H9 (cell line): ENCODE measurements around the gene ZNF627. TPM values are rescaled to one million over a fixed set of nuclear protein-coding genes. Genes with fewer than 3 reads are reported as not detected.

ENCODE experiments used
- DNase-seq: peaks from one replicate; pipeline ENCODE4 v3.0.0-alpha.2; 2017
- H2AFZ ChIP-seq: one replicate; pipeline ENCODE4 v1.6.1; 2013; ENCODE audit warnings: mild to moderate bottlenecking, low read length, control low read depth, moderate library complexity
- H2AK5ac ChIP-seq: 2 replicates; pipeline ENCODE4 v1.6.1; 2013; ENCODE audit warnings: low read length, control low read depth, mixed read lengths; ENCODE audit not compliant: insufficient read length
- H2BK120ac ChIP-seq: one replicate; pipeline ENCODE4 v1.6.1; 2013; ENCODE audit warnings: low read depth, mild to moderate bottlenecking, low read length, control low read depth, inconsistent platforms; ENCODE audit not compliant: poor library complexity, severe bottlenecking
- H2BK12ac ChIP-seq: 2 replicates; pipeline ENCODE4 v1.6.1; 2013; ENCODE audit warnings: low read length, control low read depth, mixed read lengths, low read depth; ENCODE audit not compliant: insufficient read length
- H2BK15ac ChIP-seq: 2 replicates; pipeline ENCODE4 v1.6.1; 2013; ENCODE audit warnings: low read depth, low read length, control low read depth
- H2BK20ac ChIP-seq: one replicate; pipeline ENCODE4 v1.6.1; 2013; ENCODE audit warnings: low read depth, mild to moderate bottlenecking, low read length, control low read depth, inconsistent platforms; ENCODE audit not compliant: poor library complexity, severe bottlenecking
- H2BK5ac ChIP-seq: 2 replicates; pipeline ENCODE4 v1.6.1; 2013; ENCODE audit warnings: low read length, control low read depth, mixed read lengths; ENCODE audit not compliant: insufficient read length
- H3K14ac ChIP-seq: 2 replicates; pipeline ENCODE4 v1.6.1; 2013; ENCODE audit warnings: low read length, control low read depth; ENCODE audit not compliant: insufficient read depth
- H3K18ac ChIP-seq: 2 replicates; pipeline ENCODE4 v1.6.1; 2013; ENCODE audit warnings: low read depth, mild to moderate bottlenecking, mixed read lengths, low read length, control low read depth; ENCODE audit not compliant: insufficient read length
- H3K23ac ChIP-seq: 2 replicates; pipeline ENCODE4 v1.6.1; 2013; ENCODE audit warnings: low read length, control low read depth, mixed read lengths, low read depth; ENCODE audit not compliant: insufficient read length
- H3K23me2 ChIP-seq: 2 replicates; pipeline ENCODE4 v1.6.1; 2013; ENCODE audit warnings: low read depth, mild to moderate bottlenecking, mixed read lengths, low read length, control low read depth; ENCODE audit not compliant: insufficient read length, poor library complexity, severe bottlenecking
- H3K27ac ChIP-seq: 2 replicates; pipeline ENCODE4 v1.5.1; 2013; ENCODE audit warnings: low read length, control low read depth, mixed read lengths, low read depth; ENCODE audit not compliant: insufficient read length
- H3K27me3 ChIP-seq: 2 replicates; pipeline ENCODE4 v1.6.1; 2013; ENCODE audit warnings: low read length, control low read depth, inconsistent platforms; ENCODE audit not compliant: insufficient read depth
- H3K4ac ChIP-seq: 2 replicates; pipeline ENCODE4 v1.6.1; 2013; ENCODE audit warnings: low read depth, mild to moderate bottlenecking, control low read depth, inconsistent platforms, low read length, moderate library complexity
- H3K4me1 ChIP-seq: 2 replicates; pipeline ENCODE4 v1.6.1; 2013; ENCODE audit warnings: low read length, control low read depth, inconsistent platforms; ENCODE audit not compliant: insufficient read depth
- H3K4me2 ChIP-seq: 2 replicates; pipeline ENCODE4 v1.6.1; 2013; ENCODE audit warnings: low read length, control low read depth, mixed read lengths; ENCODE audit not compliant: insufficient read length, insufficient read depth
- H3K56ac ChIP-seq: 2 replicates; pipeline ENCODE4 v1.6.1; 2013; ENCODE audit warnings: low read depth, mild to moderate bottlenecking, mixed read lengths, low read length, control low read depth; ENCODE audit not compliant: insufficient read length
- H3K79me1 ChIP-seq: 2 replicates; pipeline ENCODE4 v1.6.1; 2013; ENCODE audit warnings: low read depth, mild to moderate bottlenecking, moderate library complexity, low read length, control low read depth, inconsistent platforms; ENCODE audit not compliant: insufficient read depth, poor library complexity, severe bottlenecking
- H3K79me2 ChIP-seq: 2 replicates; pipeline ENCODE4 v1.6.1; 2013; ENCODE audit warnings: low read length, control low read depth, inconsistent platforms; ENCODE audit not compliant: insufficient read depth
- H3K9ac ChIP-seq: 2 replicates; pipeline ENCODE4 v1.6.1; 2013; ENCODE audit warnings: low read length, control low read depth, mixed read lengths; ENCODE audit not compliant: insufficient read length; ENCODE audit errors: extremely low read depth
- H3K9me3 ChIP-seq: one replicate; pipeline ENCODE4 v1.6.1; 2013; ENCODE audit warnings: low read depth, low read length, inconsistent platforms; ENCODE audit not compliant: control insufficient read depth
- H3T11ph ChIP-seq: one replicate; pipeline ENCODE4 v1.6.1; 2013; ENCODE audit warnings: mild to moderate bottlenecking, low read length, control low read depth, inconsistent platforms
- H4K20me1 ChIP-seq: one replicate; pipeline ENCODE4 v1.6.1; 2013; ENCODE audit not compliant: control insufficient read depth, insufficient read length, insufficient read depth
- H4K5ac ChIP-seq: 2 replicates; pipeline ENCODE4 v1.6.1; 2013; ENCODE audit warnings: low read depth, mild to moderate bottlenecking, mixed read lengths, low read length, control low read depth; ENCODE audit not compliant: insufficient read length
- H4K8ac ChIP-seq: replicated peaks from 2 replicates; pipeline ENCODE4 v1.6.1; 2013; ENCODE audit warnings: low read length, control low read depth, mixed read lengths, low read depth; ENCODE audit not compliant: insufficient read length
- H4K91ac ChIP-seq: 2 replicates; pipeline ENCODE4 v1.6.1; 2013; ENCODE audit warnings: low read depth, mild to moderate bottlenecking, moderate library complexity, mixed read lengths, low read length, control low read depth; ENCODE audit not compliant: insufficient read length
- H3K27ac Mint-ChIP-seq, 3 experiments: 2 replicates in 2 of 3; 3 replicates in 1 of 3; pipeline ENCODE4 v1.8.0; 2020 to 2021; ENCODE audit warnings: mixed read lengths in 3 of 3, mild to moderate bottlenecking in 1 of 3, moderate library complexity in 1 of 3
- H3K27me3 Mint-ChIP-seq: 2 replicates; pipeline ENCODE4 v1.8.0; 2021; ENCODE audit warnings: low read depth, mild to moderate bottlenecking, moderate library complexity, mixed read lengths
- H3K36me3 Mint-ChIP-seq, 3 experiments: 2 replicates in 2 of 3; 3 replicates in 1 of 3; pipeline ENCODE4 v1.8.0; 2020 to 2021; ENCODE audit warnings: low read depth in 3 of 3, mixed read lengths in 3 of 3; ENCODE audit not compliant: insufficient read depth in 1 of 3
- H3K4me1 Mint-ChIP-seq, 2 experiments: 2 replicates each; pipeline ENCODE4 v1.8.0; 2020; ENCODE audit warnings: mixed read lengths in 2 of 2
- H3K4me3 Mint-ChIP-seq, 2 experiments: 2 replicates in 1 of 2; 3 replicates in 1 of 2; pipeline ENCODE4 v1.8.0; 2020 to 2021; ENCODE audit warnings: mild to moderate bottlenecking in 2 of 2, mixed read lengths in 2 of 2, moderate library complexity in 1 of 2
- H3K9me3 Mint-ChIP-seq, 2 experiments: 2 replicates in 1 of 2; 3 replicates in 1 of 2; pipeline ENCODE4 v1.8.0; 2020; ENCODE audit warnings: mild to moderate bottlenecking in 2 of 2, mixed read lengths in 2 of 2, moderate library complexity in 1 of 2
- WGBS: extraction: QIAGEN DNeasy Blood & Tissue Kit; methylation state at CpG from one replicate; pipeline ENCODE4 v1.1.7; 2013; ENCODE audit warnings: missing lambda C conversion rate, low lambda C conversion rate, mixed read lengths; ENCODE audit not compliant: insufficient read length; ENCODE audit errors: extremely low coverage; 5-methylcytosine and 5-hydroxymethylcytosine counted together
- total RNA-seq: library from RNA; stranded (reverse); gene quantifications from 2 replicates; pipeline ENCODE4 v1.2.1, GENCODE V29; 2021
- TF ChIP-seq, protein P1 (sequence below): fragments of 200-600 bp; sonication (generic); conservative IDR thresholded peaks from 3 replicates; pipeline ENCODE4 v1.8.0; 2021; ENCODE audit warnings: antibody characterized with exemption, mild to moderate bottlenecking

ZNF627 gene
- total RNA-seq, 1 experiment from 2014 or later = 12.8 TPM

GRCh38 chr19:11560404-11561051, 36.8 kb upstream of the ZNF627 start:
- DNase-seq = peak; percentile 78
- Histone ChIP-seq H3T11ph (no peak overlapping the region), H4K20me1 (no peaks in the 10 kb centered on the region), H3K79me2 (peaks cover 15% of the 10 kb centered on the region; the same call in 1 of the 2 replicates), H3K56ac (no peak overlapping the region), H3K23ac (no peak overlapping the region), H3K4ac (no peak overlapping the region), H3K9me3 (no peaks in the 10 kb centered on the region), H2BK12ac (no peak overlapping the region), H2BK5ac (no peak overlapping the region), H2AK5ac (no peak overlapping the region), H4K91ac (no peak overlapping the region), H2BK120ac (no peak overlapping the region), H3K4me1 (no peaks in the 10 kb centered on the region), H2BK20ac (no peak overlapping the region), H3K79me1 (peaks cover 2% of the 10 kb centered on the region), H3K14ac (no peak overlapping the region), H3K4me2 (peak overlapping the region; percentile 20), H3K27me3 (no peaks in the 10 kb centered on the region), H3K27ac (no peak overlapping the region), H3K23me2 (peaks cover 9% of the 10 kb centered on the region), H2AFZ (no peak overlapping the region), H4K8ac (no peak overlapping the region), H2BK15ac (no peak overlapping the region), H3K9ac (no peak overlapping the region), H4K5ac (no peak overlapping the region), H3K18ac (no peak overlapping the region)
- peaks cover 0 to 3% of the 10 kb centered on the region in 2 experiments; a peak in 1 of 5 replicates for H3K9me3 Mint-ChIP-seq
- peaks cover 10 to 18% of the 10 kb centered on the region in 2 experiments for H3K4me1 Mint-ChIP-seq
- no peaks in the 10 kb centered on the region; the same call in 1 of the 2 replicates for H3K27me3 Mint-ChIP-seq
- H3K36me3 Mint-ChIP-seq = peaks cover 3 to 10% (median 9%) of the 10 kb centered on the region in 3 experiments; a peak in 5 of 7 replicates
- H3K4me3 Mint-ChIP-seq = peak overlapping the region; percentile 51 to 56
- TF ChIP-seq, protein P1, sequence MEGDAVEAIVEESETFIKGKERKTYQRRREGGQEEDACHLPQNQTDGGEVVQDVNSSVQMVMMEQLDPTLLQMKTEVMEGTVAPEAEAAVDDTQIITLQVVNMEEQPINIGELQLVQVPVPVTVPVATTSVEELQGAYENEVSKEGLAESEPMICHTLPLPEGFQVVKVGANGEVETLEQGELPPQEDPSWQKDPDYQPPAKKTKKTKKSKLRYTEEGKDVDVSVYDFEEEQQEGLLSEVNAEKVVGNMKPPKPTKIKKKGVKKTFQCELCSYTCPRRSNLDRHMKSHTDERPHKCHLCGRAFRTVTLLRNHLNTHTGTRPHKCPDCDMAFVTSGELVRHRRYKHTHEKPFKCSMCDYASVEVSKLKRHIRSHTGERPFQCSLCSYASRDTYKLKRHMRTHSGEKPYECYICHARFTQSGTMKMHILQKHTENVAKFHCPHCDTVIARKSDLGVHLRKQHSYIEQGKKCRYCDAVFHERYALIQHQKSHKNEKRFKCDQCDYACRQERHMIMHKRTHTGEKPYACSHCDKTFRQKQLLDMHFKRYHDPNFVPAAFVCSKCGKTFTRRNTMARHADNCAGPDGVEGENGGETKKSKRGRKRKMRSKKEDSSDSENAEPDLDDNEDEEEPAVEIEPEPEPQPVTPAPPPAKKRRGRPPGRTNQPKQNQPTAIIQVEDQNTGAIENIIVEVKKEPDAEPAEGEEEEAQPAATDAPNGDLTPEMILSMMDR = peak; percentile 92
- WGBS = no CpG with 5 or more reads among the region's 9 CpGs
- no peak overlapping the region for H3K27ac Mint-ChIP-seq
